Ecto neural progenitor cell (in vitro differentiated cells): Measurements from ENCODE around the gene KIF13A.
"Not testable (repeated sequence)": the region's sequence is repeated elsewhere in the genome, so short reads cannot be mapped to it uniquely, and the experiment has no call there.

Experiments
- DNase-seq: peaks from one replicate; pipeline ENCODE4 v3.0.0-alpha.2; 2018; ENCODE audit warnings: low spot score

The KIF13A gene

GRCh38 chr6:17987447-17987696 is at the start of gene KIF13A:
KIF13A (minus strand) TSS chr6:17987635; CDS start chr6:17987463, 172 bp downstream.
- no peak for DNase-seq

- DNase-seq = no peak
These were observed 49.3 kb upstream of the KIF13A start for GRCh38 chr6:18036781-18037180.

- DNase-seq = no peak
These were observed 48.0 kb upstream of the KIF13A start for GRCh38 chr6:18035330-18035854.

GRCh38 chr6:18034798-18035202 is 47.4 kb upstream of the KIF13A start:
- no peak for DNase-seq

- DNase-seq = no peak
These were observed 44.3 kb upstream of the KIF13A start for GRCh38 chr6:18031680-18032256.

- no peak for DNase-seq
These were observed 43.8 kb upstream of the KIF13A start for GRCh38 chr6:18031189-18031588.

- DNase-seq = peak; percentile 14
These were observed 40.9 kb upstream of the KIF13A start for GRCh38 chr6:18028332-18028731.

GRCh38 chr6:18025596-18025995 is 38.2 kb upstream of the KIF13A start:
- peak; percentile 12 for DNase-seq

- DNase-seq = no peak
These were observed 37.4 kb upstream of the KIF13A start for GRCh38 chr6:18024876-18025275.

- DNase-seq = no peak
These were observed 36.5 kb upstream of the KIF13A start for GRCh38 chr6:18023891-18024290.

GRCh38 chr6:18022398-18023231 is 35.2 kb upstream of the KIF13A start:
- peak; percentile 73 for DNase-seq

- DNase-seq = no peak
These were observed 33.9 kb upstream of the KIF13A start for GRCh38 chr6:18021166-18021850.

GRCh38 chr6:18020545-18020944 is 33.1 kb upstream of the KIF13A start:
- DNase-seq = not testable (repeated sequence)

- DNase-seq = no peak
These were observed 32.4 kb upstream of the KIF13A start for GRCh38 chr6:18019539-18020534.

- not testable (repeated sequence) for DNase-seq
These were observed 31.7 kb upstream of the KIF13A start for GRCh38 chr6:18019133-18019532.

- no peak for DNase-seq
These were observed 29.3 kb upstream of the KIF13A start for GRCh38 chr6:18016698-18017097.

- DNase-seq = no peak
These were observed 28.7 kb upstream of the KIF13A start for GRCh38 chr6:18016133-18016532.

GRCh38 chr6:18011287-18011686 is 23.9 kb upstream of the KIF13A start:
- DNase-seq = no peak

GRCh38 chr6:18010540-18010939 is 23.1 kb upstream of the KIF13A start:
- DNase-seq = not testable (repeated sequence)

GRCh38 chr6:18004256-18004985 is 17.0 kb upstream of the KIF13A start:
- DNase-seq = no peak

GRCh38 chr6:17999425-17999824 is 12.0 kb upstream of the KIF13A start:
- no peak for DNase-seq
